Neural cell (in vitro differentiated cells): Measurements from ENCODE around the gene RRBP1. TPM values are rescaled to one million over a fixed set of nuclear protein-coding genes. Genes with fewer than 3 reads are reported as not detected.

Experiments
- H2AFZ ChIP-seq: fragments of 200-600, 300-800 bp; sonication (generic), shearing (Covaris generic); 2 replicates; pipeline ENCODE4 v1.6.0; 2014; ENCODE audit warnings: low read depth, mild to moderate bottlenecking, antibody characterized with exemption, low read length, moderate library complexity
- H3F3A ChIP-seq: fragments of 200-600 bp; shearing (Covaris generic); 2 replicates; pipeline ENCODE4 v1.6.1; 2016; ENCODE audit warnings: mild to moderate bottlenecking, moderate library complexity, mixed read lengths, antibody characterized with exemption, low read length; ENCODE audit not compliant: insufficient read depth, poor library complexity, severe bottlenecking
- H3K27ac ChIP-seq: fragments of 200-600, 300-800 bp; sonication (generic), shearing (Covaris generic); 2 replicates; pipeline ENCODE4 v1.5.1; 2014; ENCODE audit warnings: mild to moderate bottlenecking, low read length, moderate library complexity
- H3K27me3 ChIP-seq: fragments of 300-800, 200-600 bp; sonication (generic), shearing (Covaris generic); 2 replicates; pipeline ENCODE4 v1.6.0; 2014; ENCODE audit warnings: mild to moderate bottlenecking, low read depth, low read length, moderate library complexity; ENCODE audit not compliant: insufficient read depth
- H3K36me3 ChIP-seq: fragments of 300-800, 200-600 bp; sonication (generic), shearing (Covaris generic); 2 replicates; pipeline ENCODE4 v1.5.1; 2014; ENCODE audit warnings: mild to moderate bottlenecking, antibody characterized with exemption, low read length, moderate library complexity; ENCODE audit not compliant: insufficient read depth
- H3K4me2 ChIP-seq: fragments of 300-800, 200-600 bp; sonication (generic), shearing (Covaris generic); 2 replicates; pipeline ENCODE4 v1.6.0; 2014; ENCODE audit warnings: mild to moderate bottlenecking, low read length
- H3K4me3 ChIP-seq: fragments of 300-800, 200-600 bp; sonication (generic), shearing (Covaris generic); 2 replicates; pipeline ENCODE4 v1.5.1; 2014; ENCODE audit warnings: mild to moderate bottlenecking, low read length, moderate library complexity
- H3K79me2 ChIP-seq: fragments of 200-600 bp; shearing (Covaris generic); replicated peaks from 2 replicates; pipeline ENCODE4 v1.6.0; 2014; ENCODE audit warnings: mild to moderate bottlenecking, low read length, moderate library complexity; ENCODE audit not compliant: insufficient read depth
- H3K9ac ChIP-seq: fragments of 300-800, 200-600 bp; sonication (generic), shearing (Covaris generic); 2 replicates; pipeline ENCODE4 v1.6.1; 2016; ENCODE audit warnings: mild to moderate bottlenecking, low read length, mixed read lengths
- H3K9me2 ChIP-seq: fragments of 200-600 bp; shearing (Covaris generic); 2 replicates; pipeline ENCODE4 v1.6.1; 2016; ENCODE audit warnings: mild to moderate bottlenecking, low read length, mixed read lengths; ENCODE audit not compliant: insufficient read depth
- H3K9me3 ChIP-seq: fragments of 200-600, 300-800 bp; sonication (generic), shearing (Covaris generic); 2 replicates; pipeline ENCODE4 v1.6.1; 2016; ENCODE audit warnings: mild to moderate bottlenecking, mixed run types, low read length, moderate library complexity, mixed read lengths
- H4K20me1 ChIP-seq: fragments of 200-600 bp; shearing (Covaris generic); 2 replicates; pipeline ENCODE4 v1.6.1; 2016; ENCODE audit warnings: mild to moderate bottlenecking, mixed run types; ENCODE audit not compliant: insufficient read depth
- CTCF ChIP-seq: fragments of 450-650 bp; IDR thresholded peaks from 2 replicates; pipeline ENCODE4 v1.5.1; 2014; ENCODE audit warnings: antibody characterized with exemption, mild to moderate bottlenecking, moderate library complexity; ENCODE audit not compliant: poor library complexity, severe bottlenecking
- EP300 ChIP-seq: fragments of 450-650 bp; conservative IDR thresholded peaks from 2 replicates; pipeline ENCODE4 v1.6.1; 2014; ENCODE audit warnings: antibody characterized with exemption, mild to moderate bottlenecking, moderate library complexity; ENCODE audit not compliant: poor library complexity, severe bottlenecking
- EZH2 ChIP-seq: fragments of 200-600, 300-800 bp; shearing (Covaris generic), sonication (generic); IDR thresholded peaks from 2 replicates; pipeline ENCODE4 v1.6.1; 2014; ENCODE audit warnings: antibody characterized with exemption, low read length, borderline replicate concordance, mild to moderate bottlenecking; ENCODE audit not compliant: insufficient read depth, poor library complexity, severe bottlenecking
- POLR2AphosphoS5 ChIP-seq: IDR thresholded peaks from 2 replicates; pipeline ENCODE4 v1.6.1; 2012
- RAD21 ChIP-seq: fragments of 450-650 bp; conservative IDR thresholded peaks from 2 replicates; pipeline ENCODE4 v1.6.1; 2014; ENCODE audit warnings: antibody characterized with exemption, mild to moderate bottlenecking, moderate library complexity
- SMC3 ChIP-seq: fragments of 450-650 bp; conservative IDR thresholded peaks from 2 replicates; pipeline ENCODE4 v1.6.1; 2014; ENCODE audit warnings: antibody characterized with exemption, mild to moderate bottlenecking, moderate library complexity; ENCODE audit not compliant: poor library complexity
- TAF1 ChIP-seq: IDR thresholded peaks from 2 replicates; pipeline ENCODE4 v1.6.1; 2012; ENCODE audit warnings: low read depth
- polyA plus RNA-seq: library from polyadenylated mRNA; depleted of rRNA; stranded (reverse); fragments of >200 nt; gene quantifications from 2 replicates; pipeline ENCODE4 v1.2.3, GENCODE V29; 2014
- TF ChIP-seq, protein P1 (sequence below): IDR thresholded peaks from 2 replicates; pipeline ENCODE4 v1.6.1; 2012; ENCODE audit warnings: borderline replicate concordance

RRBP1 gene
- polyA plus RNA-seq, 1 donor from 2014 or later = 2.2 TPM

DNA sequence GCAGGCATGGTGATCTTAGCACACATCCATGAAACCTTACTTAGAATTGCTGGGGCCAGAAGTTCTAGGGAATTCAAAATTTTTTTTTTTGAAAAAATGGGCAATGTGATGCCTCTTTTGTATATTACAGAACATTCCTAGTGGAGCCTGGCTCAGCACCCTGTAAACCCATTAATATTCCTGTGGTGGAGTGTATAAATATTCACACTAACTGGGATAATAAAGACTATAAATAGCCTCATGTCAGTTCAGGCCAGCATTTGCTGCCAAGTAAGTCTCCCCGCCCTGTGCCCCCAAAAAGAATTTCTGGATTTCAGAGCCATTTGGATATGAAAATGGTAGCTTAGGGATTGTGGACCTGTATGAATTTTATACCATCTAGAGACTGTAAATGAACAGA lies 32.6 kb upstream of the RRBP1 start:
- no peaks in the 10 kb centered on the region for H4K20me1 ChIP-seq
- no peaks in the 10 kb centered on the region for H3K79me2 ChIP-seq
- no peak overlapping the region for H3K4me2 ChIP-seq
- H3K27ac ChIP-seq = no peak overlapping the region
- H3K36me3 ChIP-seq = no peaks in the 10 kb centered on the region
- H3K4me3 ChIP-seq = no peak overlapping the region
- H3K9ac ChIP-seq = no peak overlapping the region
- no peaks in the 10 kb centered on the region for H3F3A ChIP-seq
- H3K9me2 ChIP-seq = no peaks in the 10 kb centered on the region
- no peaks in the 10 kb centered on the region for H3K27me3 ChIP-seq
- H2AFZ ChIP-seq = no peak overlapping the region
- no peaks in the 10 kb centered on the region for H3K9me3 ChIP-seq
- TF ChIP-seq TAF1 (no peak), CTCF (no peak), EZH2 (no peak), RAD21 (no peak), POLR2AphosphoS5 (no peak), SMC3 (no peak)
- TF ChIP-seq, protein P1, sequence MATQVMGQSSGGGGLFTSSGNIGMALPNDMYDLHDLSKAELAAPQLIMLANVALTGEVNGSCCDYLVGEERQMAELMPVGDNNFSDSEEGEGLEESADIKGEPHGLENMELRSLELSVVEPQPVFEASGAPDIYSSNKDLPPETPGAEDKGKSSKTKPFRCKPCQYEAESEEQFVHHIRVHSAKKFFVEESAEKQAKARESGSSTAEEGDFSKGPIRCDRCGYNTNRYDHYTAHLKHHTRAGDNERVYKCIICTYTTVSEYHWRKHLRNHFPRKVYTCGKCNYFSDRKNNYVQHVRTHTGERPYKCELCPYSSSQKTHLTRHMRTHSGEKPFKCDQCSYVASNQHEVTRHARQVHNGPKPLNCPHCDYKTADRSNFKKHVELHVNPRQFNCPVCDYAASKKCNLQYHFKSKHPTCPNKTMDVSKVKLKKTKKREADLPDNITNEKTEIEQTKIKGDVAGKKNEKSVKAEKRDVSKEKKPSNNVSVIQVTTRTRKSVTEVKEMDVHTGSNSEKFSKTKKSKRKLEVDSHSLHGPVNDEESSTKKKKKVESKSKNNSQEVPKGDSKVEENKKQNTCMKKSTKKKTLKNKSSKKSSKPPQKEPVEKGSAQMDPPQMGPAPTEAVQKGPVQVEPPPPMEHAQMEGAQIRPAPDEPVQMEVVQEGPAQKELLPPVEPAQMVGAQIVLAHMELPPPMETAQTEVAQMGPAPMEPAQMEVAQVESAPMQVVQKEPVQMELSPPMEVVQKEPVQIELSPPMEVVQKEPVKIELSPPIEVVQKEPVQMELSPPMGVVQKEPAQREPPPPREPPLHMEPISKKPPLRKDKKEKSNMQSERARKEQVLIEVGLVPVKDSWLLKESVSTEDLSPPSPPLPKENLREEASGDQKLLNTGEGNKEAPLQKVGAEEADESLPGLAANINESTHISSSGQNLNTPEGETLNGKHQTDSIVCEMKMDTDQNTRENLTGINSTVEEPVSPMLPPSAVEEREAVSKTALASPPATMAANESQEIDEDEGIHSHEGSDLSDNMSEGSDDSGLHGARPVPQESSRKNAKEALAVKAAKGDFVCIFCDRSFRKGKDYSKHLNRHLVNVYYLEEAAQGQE = no peak

GRCh38 chr20:17712708-17713107 lies 30.7 kb upstream of the RRBP1 start:
- Histone ChIP-seq H3K4me3 (no peak overlapping the region), H3K9me2 (no peaks in the 10 kb centered on the region), H3K36me3 (no peaks in the 10 kb centered on the region), H3K79me2 (no peaks in the 10 kb centered on the region), H3K27ac (no peak overlapping the region), H3F3A (no peaks in the 10 kb centered on the region), H3K9ac (no peak overlapping the region), H2AFZ (no peak overlapping the region), H3K27me3 (no peaks in the 10 kb centered on the region), H3K9me3 (no peaks in the 10 kb centered on the region), H3K4me2 (no peak overlapping the region), H4K20me1 (no peaks in the 10 kb centered on the region)
- TF ChIP-seq, protein P1 = no peak
- no peak for TF ChIP-seq EP300
- no peak for TF ChIP-seq EZH2
- TF ChIP-seq RAD21 = no peak
- no peak for TF ChIP-seq CTCF
- no peak for TF ChIP-seq SMC3
- no peak for TF ChIP-seq TAF1
- no peak for TF ChIP-seq POLR2AphosphoS5
